Adipose tissue (tissue), 3 donors: ENCODE data around the gene SLAMF7. TPM values are rescaled to one million over a fixed set of nuclear protein-coding genes. Genes with fewer than 3 reads are reported as not detected.
"Not testable (repeated sequence)": the region's sequence is repeated elsewhere in the genome, so short reads cannot be mapped to it uniquely, and the experiment has no call there.

ENCODE experiments used
- H3K27ac ChIP-seq: one replicate; pipeline ENCODE4 v1.5.1; 2013; ENCODE audit warnings: low read depth, low read length
- WGBS, 3 donors: extraction: QIAGEN DNeasy Blood & Tissue Kit; methylation state at CpG; one replicate each; pipeline ENCODE4 v1.1.7; 2013; 5-methylcytosine and 5-hydroxymethylcytosine counted together
- polyA plus RNA-seq, 3 donors: library from polyadenylated mRNA; stranded (reverse); fragments of 200-250 nt; gene quantifications; one replicate each; pipeline ENCODE4 v1.2.3, GENCODE V29; 2013
- donor health status: healthy with polysubstance abuse.
- donor health status: Bipolar disorder and iron deficiency.
- donor health status: healthy.

Gene SLAMF7
- polyA plus RNA-seq, 3 donors, result 0.34 to 0.65 (median 0.35) TPM

GRCh38 chr1:160761046-160761445, 22.0 kb downstream of the SLAMF7 start:
- 84 to 88% (median 87%) methylated on average over 4 of the region's 4 CpGs for WGBS, 3 donors
- H3K27ac ChIP-seq, result no peak overlapping the region

- 84 to 89% (median 89%) methylated on average over 2 of the region's 2 CpGs for WGBS, 3 donors
- H3K27ac ChIP-seq, result no peak overlapping the region
These were observed 22.8 kb downstream of the SLAMF7 start for GRCh38 chr1:160761886-160762285.

- WGBS, 3 donors, result 78 to 88% (median 85%) methylated on average over 3 of the region's 3 CpGs
- no peak overlapping the region for H3K27ac ChIP-seq
These were observed 24.9 kb downstream of the SLAMF7 start for GRCh38 chr1:160763993-160764392.

- H3K27ac ChIP-seq, result no peak overlapping the region
- WGBS, 3 donors, result 61 to 71% (median 66%) methylated on average over 8 of the region's 8 CpGs
These were observed 28.6 kb downstream of the SLAMF7 start for GRCh38 chr1:160767395-160768294.

- no peak overlapping the region for H3K27ac ChIP-seq
These were observed 29.2 kb downstream of the SLAMF7 start for GRCh38 chr1:160768295-160768657.

- WGBS, 3 donors, result 87 to 93% (median 90%) methylated on average over 1 of the region's 1 CpG
- no peak overlapping the region for H3K27ac ChIP-seq
These were observed 33.3 kb downstream of the SLAMF7 start for GRCh38 chr1:160772331-160772730.

GRCh38 chr1:160773093-160773492, 34.0 kb downstream of the SLAMF7 start:
- no peak overlapping the region for H3K27ac ChIP-seq
- 79 to 82% (median 80%) methylated on average over 3 of the region's 3 CpGs for WGBS, 3 donors

GRCh38 chr1:160774886-160775719, 36.1 kb downstream of the SLAMF7 start:
- 68 to 84% (median 81%) methylated on average over 2 of the region's 2 CpGs for WGBS, 3 donors

GRCh38 chr1:160776178-160776577, 37.1 kb downstream of the SLAMF7 start:
- 93 to 100% (median 100%) methylated on average over 1 of the region's 1 CpG for WGBS, 3 donors
- no peak overlapping the region for H3K27ac ChIP-seq

More at GRCh38 chr1:160774886-160775719, 36.1 kb downstream of the SLAMF7 start:
- H3K27ac ChIP-seq, result no peak overlapping the region

GRCh38 chr1:160777486-160778089, 38.5 kb downstream of the SLAMF7 start:
- 54 to 66% (median 60%) methylated on average over 7 of the region's 7 CpGs for WGBS, 3 donors
- no peak overlapping the region for H3K27ac ChIP-seq

GRCh38 chr1:160778976-160779375, 39.9 kb downstream of the SLAMF7 start:
- WGBS, 3 donors, result 86 to 92% (median 91%) methylated on average over 6 of the region's 6 CpGs
- H3K27ac ChIP-seq, result no peak overlapping the region

- no peak overlapping the region for H3K27ac ChIP-seq
- 86 to 93% (median 87%) methylated on average over 18 of the region's 18 CpGs for WGBS, 3 donors
These were observed 40.8 kb downstream of the SLAMF7 start for GRCh38 chr1:160779626-160780397.

- 67 to 91% (median 88%) methylated on average over 2 of the region's 2 CpGs for WGBS, 3 donors
- H3K27ac ChIP-seq, result no peak overlapping the region
These were observed 41.3 kb downstream of the SLAMF7 start for GRCh38 chr1:160780398-160780755.

- 39 to 83% (median 82%) methylated on average over 8 of the region's 8 CpGs for WGBS, 3 donors
These were observed 42.2 kb downstream of the SLAMF7 start for GRCh38 chr1:160781186-160781766.

GRCh38 chr1:160781914-160782689, 43.1 kb downstream of the SLAMF7 start:
- H3K27ac ChIP-seq, result no peak overlapping the region
- 60 to 84% (median 80%) methylated on average over 9 of the region's 9 CpGs for WGBS, 3 donors

More at GRCh38 chr1:160781186-160781766, 42.2 kb downstream of the SLAMF7 start:
- no peak overlapping the region for H3K27ac ChIP-seq

GRCh38 chr1:160782988-160783765, 44.1 kb downstream of the SLAMF7 start:
- H3K27ac ChIP-seq, result not testable (repeated sequence)
- WGBS, 3 donors, result 87 to 93% (median 91%) methylated on average over 16 to 20 of the region's 25 CpGs
